ENCODE measurements around the gene NTM. TPM values are rescaled to one million over a fixed set of nuclear protein-coding genes. Genes with fewer than 3 reads are reported as not detected.

Gene NTM
- polyA plus RNA-seq, 4 donors, result 0.94 to 3.1 (median 1.4) TPM; not detected in 1

- Histone ChIP-seq H3K4me1 (ENCODE audit: control insufficient read depth in 3 of 3, insufficient read depth in 2 of 3, low read depth in 1 of 3, low read length in 2 of 3) (no peaks in the 10 kb centered on the region), H3K27me3 (ENCODE audit: control insufficient read depth in 3 of 3, insufficient read depth in 3 of 3, low read length in 3 of 3) (no peaks in the 10 kb centered on the region), H3K36me3 (ENCODE audit: control insufficient read depth in 3 of 3, insufficient read depth in 2 of 3, low read depth in 1 of 3, low read length in 3 of 3) (no peaks in the 10 kb centered on the region), H3K27ac (ENCODE audit: low read depth in 1 of 3, low read length in 2 of 3) (no peak overlapping the region), H3K9me3 (ENCODE audit: control insufficient read depth in 2 of 2, insufficient read depth in 1 of 2, low read depth in 1 of 2, low read length in 1 of 2) (no peaks in the 10 kb centered on the region), H3K4me3 (ENCODE audit: low read depth in 1 of 3, low read length in 3 of 3) (no peak overlapping the region)
- WGBS, 3 donors, result 84 to 88% (median 86%) methylated on average over 2 of the region's 2 CpGs
- FAIRE-seq (no peak), DNase-seq (no peak)
Measured at GRCh38 chr11:131969261-131969660, 598.8 kb downstream of the NTM start.

- no peaks in the 10 kb centered on the region for H3K9me3 ChIP-seq (ENCODE audit: control insufficient read depth in 2 of 2, insufficient read depth in 1 of 2, low read depth in 1 of 2, low read length in 1 of 2)
- FAIRE-seq (no peak), DNase-seq (no peak)
- H3K27me3 ChIP-seq (ENCODE audit: control insufficient read depth in 3 of 3, insufficient read depth in 3 of 3, low read length in 3 of 3), result peaks cover 0 to 2% (median 0%) of the 10 kb centered on the region in 3 donors
- H3K4me1 ChIP-seq (ENCODE audit: control insufficient read depth in 3 of 3, insufficient read depth in 2 of 3, low read depth in 1 of 3, low read length in 2 of 3), result no peaks in the 10 kb centered on the region
- no peak overlapping the region for H3K27ac ChIP-seq (ENCODE audit: low read depth in 1 of 3, low read length in 2 of 3)
- 88 to 96% (median 95%) methylated on average over 2 of the region's 2 CpGs for WGBS, 3 donors
- H3K36me3 ChIP-seq (ENCODE audit: control insufficient read depth in 3 of 3, insufficient read depth in 2 of 3, low read depth in 1 of 3, low read length in 3 of 3), result no peaks in the 10 kb centered on the region
- no peak overlapping the region for H3K4me3 ChIP-seq (ENCODE audit: low read depth in 1 of 3, low read length in 3 of 3)
Measured at GRCh38 chr11:131973061-131973460, 602.6 kb downstream of the NTM start.

GRCh38 chr11:131975619-131976018 is 605.2 kb downstream of the NTM start:
- H3K4me3 ChIP-seq (ENCODE audit: low read depth in 1 of 3, low read length in 3 of 3), result no peak overlapping the region
- DNase-seq (no peak), FAIRE-seq (no peak)
- no peak overlapping the region for H3K27ac ChIP-seq (ENCODE audit: low read depth in 1 of 3, low read length in 2 of 3)
- 65 to 76% (median 66%) methylated on average over 5 of the region's 5 CpGs for WGBS, 3 donors
- H3K4me1 ChIP-seq (ENCODE audit: control insufficient read depth in 3 of 3, insufficient read depth in 2 of 3, low read depth in 1 of 3, low read length in 2 of 3), result no peaks in the 10 kb centered on the region
- no peaks in the 10 kb centered on the region for H3K9me3 ChIP-seq (ENCODE audit: control insufficient read depth in 2 of 2, insufficient read depth in 1 of 2, low read depth in 1 of 2, low read length in 1 of 2)
- peaks cover 0 to 2% (median 0%) of the 10 kb centered on the region in 3 donors for H3K27me3 ChIP-seq (ENCODE audit: control insufficient read depth in 3 of 3, insufficient read depth in 3 of 3, low read length in 3 of 3)
- no peaks in the 10 kb centered on the region for H3K36me3 ChIP-seq (ENCODE audit: control insufficient read depth in 3 of 3, insufficient read depth in 2 of 3, low read depth in 1 of 3, low read length in 3 of 3)

GRCh38 chr11:131976021-131976420 is 605.6 kb downstream of the NTM start:
- 51 to 70% (median 60%) methylated on average over 3 of the region's 3 CpGs for WGBS, 3 donors
- Histone ChIP-seq H3K9me3 (ENCODE audit: control insufficient read depth in 2 of 2, insufficient read depth in 1 of 2, low read depth in 1 of 2, low read length in 1 of 2) (no peaks in the 10 kb centered on the region), H3K27me3 (ENCODE audit: control insufficient read depth in 3 of 3, insufficient read depth in 3 of 3, low read length in 3 of 3) (peaks cover 0 to 2% (median 0%) of the 10 kb centered on the region in 3 donors), H3K4me3 (ENCODE audit: low read depth in 1 of 3, low read length in 3 of 3) (no peak overlapping the region), H3K4me1 (ENCODE audit: control insufficient read depth in 3 of 3, insufficient read depth in 2 of 3, low read depth in 1 of 3, low read length in 2 of 3) (no peaks in the 10 kb centered on the region), H3K27ac (ENCODE audit: low read depth in 1 of 3, low read length in 2 of 3) (no peak overlapping the region), H3K36me3 (ENCODE audit: control insufficient read depth in 3 of 3, insufficient read depth in 2 of 3, low read depth in 1 of 3, low read length in 3 of 3) (no peaks in the 10 kb centered on the region)
- DNase-seq, result no peak
- no peak for FAIRE-seq

- Histone ChIP-seq H3K27me3 (ENCODE audit: control insufficient read depth in 3 of 3, insufficient read depth in 3 of 3, low read length in 3 of 3) (peaks cover 0 to 2% (median 0%) of the 10 kb centered on the region in 3 donors), H3K4me1 (ENCODE audit: control insufficient read depth in 3 of 3, insufficient read depth in 2 of 3, low read depth in 1 of 3, low read length in 2 of 3) (no peaks in the 10 kb centered on the region), H3K4me3 (ENCODE audit: low read depth in 1 of 3, low read length in 3 of 3) (no peak overlapping the region), H3K36me3 (ENCODE audit: control insufficient read depth in 3 of 3, insufficient read depth in 2 of 3, low read depth in 1 of 3, low read length in 3 of 3) (no peaks in the 10 kb centered on the region), H3K9me3 (ENCODE audit: control insufficient read depth in 2 of 2, insufficient read depth in 1 of 2, low read depth in 1 of 2, low read length in 1 of 2) (no peaks in the 10 kb centered on the region), H3K27ac (ENCODE audit: low read depth in 1 of 3, low read length in 2 of 3) (no peak overlapping the region)
- DNase-seq (no peak), FAIRE-seq (no peak)
- WGBS, 3 donors, result 82 to 91% (median 90%) methylated on average over 6 of the region's 6 CpGs
Measured at GRCh38 chr11:131977231-131977630, 606.8 kb downstream of the NTM start.

- Histone ChIP-seq H3K27ac (ENCODE audit: low read depth in 1 of 3, low read length in 2 of 3) (no peak overlapping the region), H3K4me3 (ENCODE audit: low read depth in 1 of 3, low read length in 3 of 3) (no peak overlapping the region), H3K9me3 (ENCODE audit: control insufficient read depth in 2 of 2, insufficient read depth in 1 of 2, low read depth in 1 of 2, low read length in 1 of 2) (no peaks in the 10 kb centered on the region), H3K27me3 (ENCODE audit: control insufficient read depth in 3 of 3, insufficient read depth in 3 of 3, low read length in 3 of 3) (peaks cover 0 to 2% (median 0%) of the 10 kb centered on the region in 3 donors), H3K4me1 (ENCODE audit: control insufficient read depth in 3 of 3, insufficient read depth in 2 of 3, low read depth in 1 of 3, low read length in 2 of 3) (no peaks in the 10 kb centered on the region), H3K36me3 (ENCODE audit: control insufficient read depth in 3 of 3, insufficient read depth in 2 of 3, low read depth in 1 of 3, low read length in 3 of 3) (no peaks in the 10 kb centered on the region)
- FAIRE-seq, result no peak
- 78 to 83% (median 83%) methylated on average over 3 of the region's 3 CpGs for WGBS, 3 donors
- DNase-seq, result no peak
Measured at GRCh38 chr11:131977854-131978253, 607.4 kb downstream of the NTM start.

- H3K9me3 ChIP-seq (ENCODE audit: control insufficient read depth in 2 of 2, insufficient read depth in 1 of 2, low read depth in 1 of 2, low read length in 1 of 2), result no peaks in the 10 kb centered on the region
- H3K27ac ChIP-seq (ENCODE audit: low read depth in 1 of 3, low read length in 2 of 3), result no peak overlapping the region
- peaks cover 0 to 2% (median 0%) of the 10 kb centered on the region in 3 donors for H3K27me3 ChIP-seq (ENCODE audit: control insufficient read depth in 3 of 3, insufficient read depth in 3 of 3, low read length in 3 of 3)
- 53 to 69% (median 68%) methylated on average over 5 of the region's 5 CpGs for WGBS, 3 donors
- H3K36me3 ChIP-seq (ENCODE audit: control insufficient read depth in 3 of 3, insufficient read depth in 2 of 3, low read depth in 1 of 3, low read length in 3 of 3), result no peaks in the 10 kb centered on the region
- H3K4me3 ChIP-seq (ENCODE audit: low read depth in 1 of 3, low read length in 3 of 3), result no peak overlapping the region
- no peaks in the 10 kb centered on the region for H3K4me1 ChIP-seq (ENCODE audit: control insufficient read depth in 3 of 3, insufficient read depth in 2 of 3, low read depth in 1 of 3, low read length in 2 of 3)
- DNase-seq (no peak), FAIRE-seq (no peak)
Measured at GRCh38 chr11:131978351-131978750, 607.9 kb downstream of the NTM start.

GRCh38 chr11:131979364-131979763 is 608.9 kb downstream of the NTM start:
- H3K27ac ChIP-seq (ENCODE audit: low read depth in 1 of 3, low read length in 2 of 3), result no peak overlapping the region
- DNase-seq (no peak), FAIRE-seq (no peak)
- peaks cover 0 to 2% (median 0%) of the 10 kb centered on the region in 3 donors for H3K27me3 ChIP-seq (ENCODE audit: control insufficient read depth in 3 of 3, insufficient read depth in 3 of 3, low read length in 3 of 3)
- 89 to 90% (median 89%) methylated on average over 3 of the region's 3 CpGs for WGBS, 3 donors
- H3K4me3 ChIP-seq (ENCODE audit: low read depth in 1 of 3, low read length in 3 of 3), result no peak overlapping the region
- peaks cover 0 to 2% of the 10 kb centered on the region in 2 donors for H3K9me3 ChIP-seq (ENCODE audit: control insufficient read depth in 2 of 2, insufficient read depth in 1 of 2, low read depth in 1 of 2, low read length in 1 of 2)
- no peaks in the 10 kb centered on the region for H3K36me3 ChIP-seq (ENCODE audit: control insufficient read depth in 3 of 3, insufficient read depth in 2 of 3, low read depth in 1 of 3, low read length in 3 of 3)
- no peaks in the 10 kb centered on the region for H3K4me1 ChIP-seq (ENCODE audit: control insufficient read depth in 3 of 3, insufficient read depth in 2 of 3, low read depth in 1 of 3, low read length in 2 of 3)

- WGBS, 3 donors, result 81 to 89% (median 84%) methylated on average over 3 of the region's 3 CpGs
- H3K27me3 ChIP-seq (ENCODE audit: control insufficient read depth in 3 of 3, insufficient read depth in 3 of 3, low read length in 3 of 3), result peaks cover 0 to 2% (median 0%) of the 10 kb centered on the region in 3 donors
- no peaks in the 10 kb centered on the region for H3K4me1 ChIP-seq (ENCODE audit: control insufficient read depth in 3 of 3, insufficient read depth in 2 of 3, low read depth in 1 of 3, low read length in 2 of 3)
- DNase-seq (no peak), FAIRE-seq (no peak)
- peaks cover 0 to 2% of the 10 kb centered on the region in 2 donors for H3K9me3 ChIP-seq (ENCODE audit: control insufficient read depth in 2 of 2, insufficient read depth in 1 of 2, low read depth in 1 of 2, low read length in 1 of 2)
- H3K27ac ChIP-seq (ENCODE audit: low read depth in 1 of 3, low read length in 2 of 3), result no peak overlapping the region
- no peaks in the 10 kb centered on the region for H3K36me3 ChIP-seq (ENCODE audit: control insufficient read depth in 3 of 3, insufficient read depth in 2 of 3, low read depth in 1 of 3, low read length in 3 of 3)
- H3K4me3 ChIP-seq (ENCODE audit: low read depth in 1 of 3, low read length in 3 of 3), result no peak overlapping the region
Measured at GRCh38 chr11:131980199-131980598, 609.8 kb downstream of the NTM start.

Data from small intestine (tissue), 7 donors.